GM19023 (cell line): ENCODE results near the gene ZNF200.
"Not testable (repeated sequence)": the region's sequence is repeated elsewhere in the genome, so short reads cannot be mapped to it uniquely, and the experiment has no call there.

Experiments used
- ATAC-seq: cut with Tn5 transposase; IDR thresholded peaks from one replicate; pipeline ENCODE4 v1.9.1; 2021; ENCODE audit warnings: mild to moderate bottlenecking, moderate library complexity; ENCODE audit not compliant: unreplicated experiment

ZNF200 gene

GRCh38 chr16:3234857-3235561, at the start of gene ZNF200:
TSS of gene ZNF200 (minus strand) at chr16:3235158. CDS start at chr16:3233755, 1,403 bp downstream.
- peak; percentile 91 for ATAC-seq

GRCh38 chr16:3283543-3284447, 48.8 kb upstream of the ZNF200 start:
- ATAC-seq = peak; percentile 12

- peak; percentile 82 for ATAC-seq
These were observed 48.0 kb upstream of the ZNF200 start, which contains the start of gene ZNF263 for GRCh38 chr16:3282730-3283542. TSS of gene ZNF263 (plus strand) at chr16:3283491. CDS start at chr16:3283819, 328 bp downstream.

GRCh38 chr16:3282103-3282729, 47.3 kb upstream of the ZNF200 start:
- ATAC-seq = peak; percentile 33

GRCh38 chr16:3281222-3281820, 46.4 kb upstream of the ZNF200 start:
- ATAC-seq = no peak

GRCh38 chr16:3276679-3277078, 41.7 kb upstream of the ZNF200 start:
- ATAC-seq = no peak

GRCh38 chr16:3274947-3275346, 40.0 kb upstream of the ZNF200 start:
- no peak for ATAC-seq

GRCh38 chr16:3274490-3274889, 39.5 kb upstream of the ZNF200 start:
- no peak for ATAC-seq

GRCh38 chr16:3271281-3271680, 36.3 kb upstream of the ZNF200 start:
- ATAC-seq = not testable (repeated sequence)

GRCh38 chr16:3270718-3271117, 35.8 kb upstream of the ZNF200 start:
- ATAC-seq = not testable (repeated sequence)

- ATAC-seq = no peak
These were observed 33.3 kb upstream of the ZNF200 start for GRCh38 chr16:3268294-3268693.

GRCh38 chr16:3266873-3267537, 32.0 kb upstream of the ZNF200 start:
- ATAC-seq = no peak

- ATAC-seq = peak; percentile 85
These were observed 29.4 kb upstream of the ZNF200 start for GRCh38 chr16:3264137-3265036.

GRCh38 chr16:3262517-3262916, 27.6 kb upstream of the ZNF200 start:
- ATAC-seq = no peak

- no peak for ATAC-seq
These were observed 24.9 kb upstream of the ZNF200 start for GRCh38 chr16:3259836-3260235.

GRCh38 chr16:3256866-3257465, 22.0 kb upstream of the ZNF200 start:
- no peak for ATAC-seq

- ATAC-seq = no peak
These were observed 21.3 kb upstream of the ZNF200 start, which contains the start of gene MEFV for GRCh38 chr16:3256146-3256865. TSS of gene MEFV (minus strand) at chr16:3256633. CDS start at chr16:3256587, 46 bp downstream.
